Thymus (tissue), 11 donors: ENCODE data around the gene S100A6. TPM values are rescaled to one million over a fixed set of nuclear protein-coding genes. Genes with fewer than 3 reads are reported as not detected.

Source experiments
- DNase-seq, 9 donors: peaks; one replicate each; pipeline ENCODE4 v3.0.0-alpha.2; 2013; ENCODE audit warnings: low spot score in 9 of 9, low read depth in 6 of 9, missing footprints in 1 of 9
- H3K27ac ChIP-seq, 2 donors: one replicate each; pipeline ENCODE4 v1.5.1; 2013; ENCODE audit warnings: control low read depth in 1 of 2, low read depth in 1 of 2, low read length in 1 of 2, mild to moderate bottlenecking in 1 of 2, moderate library complexity in 1 of 2
- H3K27me3 ChIP-seq, 2 donors: one replicate each; pipeline ENCODE4 v1.5.1; 2013; ENCODE audit warnings: low read length in 1 of 2; ENCODE audit not compliant: control insufficient read depth in 2 of 2, insufficient read depth in 1 of 2
- H3K36me3 ChIP-seq, 2 donors: one replicate each; pipeline ENCODE4 v1.5.1; 2013; ENCODE audit warnings: low read length in 1 of 2, mild to moderate bottlenecking in 1 of 2, moderate library complexity in 1 of 2; ENCODE audit not compliant: control insufficient read depth in 2 of 2, insufficient read depth in 2 of 2
- H3K4me1 ChIP-seq, 2 donors: one replicate each; pipeline ENCODE4 v1.5.1; 2013; ENCODE audit warnings: low read length in 2 of 2; ENCODE audit not compliant: control insufficient read depth in 2 of 2, insufficient read depth in 2 of 2
- H3K4me3 ChIP-seq, 2 donors: one replicate each; pipeline ENCODE4 v1.5.1; 2013; ENCODE audit warnings: low read length in 2 of 2, control low read depth in 1 of 2, mild to moderate bottlenecking in 1 of 2
- H3K9me3 ChIP-seq, 2 donors: one replicate each; pipeline ENCODE4 v1.5.1; 2013; ENCODE audit warnings: low read length in 1 of 2, mild to moderate bottlenecking in 1 of 2; ENCODE audit not compliant: control insufficient read depth in 2 of 2, insufficient read depth in 1 of 2
- WGBS: extraction: QIAGEN DNeasy Blood & Tissue Kit; methylation state at CpG from one replicate; pipeline ENCODE4 v1.1.7; 2013; 5-methylcytosine and 5-hydroxymethylcytosine counted together
- polyA plus RNA-seq: library from polyadenylated mRNA; stranded (reverse); fragments of 200-250 nt; gene quantifications from one replicate; pipeline ENCODE4 v1.2.3, GENCODE V29; 2013
- total RNA-seq: library from RNA; stranded (reverse); fragments of 120-200 nt; gene quantifications from one replicate; pipeline ENCODE4 v1.2.4, GENCODE V29; 2013
- donor health status: healthy.

The S100A6 gene
- total and polyA plus RNA-seq, 2 donors: 131 to 654 TPM

DNA sequence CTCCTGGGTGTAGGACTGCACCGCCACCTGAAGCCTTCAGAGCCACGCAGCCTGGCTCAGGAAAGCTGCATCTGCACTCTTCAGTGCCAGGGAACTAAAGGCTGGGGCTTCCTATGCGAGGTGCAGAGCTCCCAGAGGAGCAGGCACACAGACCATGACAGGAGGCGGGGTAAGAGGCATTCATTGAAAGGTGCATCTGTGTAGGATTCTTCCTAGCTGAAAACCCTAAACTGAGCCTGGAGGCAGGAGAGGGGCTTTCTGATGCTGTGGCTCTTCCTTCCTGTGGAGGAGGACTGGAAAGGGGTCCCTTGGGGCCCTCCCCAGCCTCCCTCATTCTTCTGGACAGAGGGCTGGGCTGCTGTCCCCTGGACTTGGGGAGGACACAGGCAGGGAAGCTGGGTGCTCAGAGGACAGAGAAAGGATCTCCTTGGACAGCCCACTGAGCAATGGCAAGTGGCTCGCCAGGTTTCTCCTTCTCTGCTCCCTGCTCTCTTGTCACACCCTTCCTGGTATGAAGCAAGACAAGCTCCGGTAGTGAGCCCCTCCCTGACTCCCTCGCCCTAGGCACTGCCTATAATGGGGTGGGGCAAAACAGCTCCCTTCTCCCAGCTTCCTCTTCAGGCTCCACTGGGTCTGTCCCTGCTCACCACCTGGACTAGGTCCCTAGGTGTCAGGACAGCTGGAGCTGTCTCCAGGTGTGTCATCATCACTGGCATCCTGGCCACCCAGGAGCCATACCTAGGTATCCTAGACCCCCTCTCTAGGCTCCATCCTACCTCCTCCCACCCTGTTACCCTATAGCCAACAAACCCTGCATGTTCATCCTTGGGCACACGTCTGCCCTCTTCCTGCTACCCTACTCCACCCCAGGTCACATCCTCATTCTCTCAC lies 20.0 kb downstream of the S100A6 start:
- 80% methylated on average over 8 of the region's 8 CpGs for WGBS
- no peak for DNase-seq
- peaks cover 0 to 3% of the 10 kb centered on the region in 2 donors for H3K4me1 ChIP-seq
- no peak overlapping the region for H3K4me3 ChIP-seq
- H3K27ac ChIP-seq: no peak overlapping the region
- H3K36me3 ChIP-seq: no peaks in the 10 kb centered on the region
- H3K9me3 ChIP-seq: no peaks in the 10 kb centered on the region
- no peaks in the 10 kb centered on the region for H3K27me3 ChIP-seq

GRCh38 chr1:153513666-153514065 lies 22.1 kb downstream of the S100A6 start:
- Histone ChIP-seq H3K36me3 (no peaks in the 10 kb centered on the region), H3K4me1 (peaks cover 0 to 3% of the 10 kb centered on the region in 2 donors), H3K4me3 (no peak overlapping the region), H3K9me3 (no peaks in the 10 kb centered on the region), H3K27me3 (no peaks in the 10 kb centered on the region), H3K27ac (no peak overlapping the region)
- WGBS: 97% methylated on average over 7 of the region's 7 CpGs
- no peak for DNase-seq

- H3K27ac ChIP-seq: no peak overlapping the region
- WGBS: 84% methylated on average over 3 of the region's 3 CpGs
- H3K4me3 ChIP-seq: no peak overlapping the region
- DNase-seq: no peak
- no peaks in the 10 kb centered on the region for H3K9me3 ChIP-seq
- H3K4me1 ChIP-seq: peaks cover 0 to 3% of the 10 kb centered on the region in 2 donors
- H3K36me3 ChIP-seq: no peaks in the 10 kb centered on the region
- H3K27me3 ChIP-seq: no peaks in the 10 kb centered on the region
Observed at GRCh38 chr1:153513023-153513422, 22.8 kb downstream of the S100A6 start.

GRCh38 chr1:153510984-153511410 lies 24.8 kb downstream of the S100A6 start:
- peaks cover 0 to 3% of the 10 kb centered on the region in 2 donors for H3K4me1 ChIP-seq
- H3K27ac ChIP-seq: no peak overlapping the region
- peak in 5 of 9 donors; percentile 45 to 80 (median 70) for DNase-seq
- no peaks in the 10 kb centered on the region for H3K9me3 ChIP-seq
- no peak overlapping the region for H3K4me3 ChIP-seq
- 5% methylated on average over 7 of the region's 7 CpGs for WGBS
- no peaks in the 10 kb centered on the region for H3K27me3 ChIP-seq
- no peaks in the 10 kb centered on the region for H3K36me3 ChIP-seq

GRCh38 chr1:153509729-153510354 lies 25.9 kb downstream of the S100A6 start:
- Histone ChIP-seq H3K4me3 (no peak overlapping the region), H3K4me1 (peaks cover 0 to 3% of the 10 kb centered on the region in 2 donors), H3K36me3 (no peaks in the 10 kb centered on the region), H3K27ac (no peak overlapping the region), H3K9me3 (no peaks in the 10 kb centered on the region), H3K27me3 (no peaks in the 10 kb centered on the region)
- DNase-seq: peak in 3 of 9 donors; percentile 33 to 61 (median 56)
- 80% methylated on average over 4 of the region's 4 CpGs for WGBS

GRCh38 chr1:153509036-153509435 lies 26.8 kb downstream of the S100A6 start:
- DNase-seq: no peak
- Histone ChIP-seq H3K27ac (no peak overlapping the region), H3K4me1 (peaks cover 0 to 3% of the 10 kb centered on the region in 2 donors), H3K36me3 (no peaks in the 10 kb centered on the region), H3K9me3 (no peaks in the 10 kb centered on the region), H3K4me3 (no peak overlapping the region), H3K27me3 (no peaks in the 10 kb centered on the region)
- WGBS: 94% methylated on average over 3 of the region's 3 CpGs

GRCh38 chr1:153507926-153508583 lies 27.7 kb downstream of the S100A6 start:
- no peak overlapping the region for H3K27ac ChIP-seq
- H3K4me1 ChIP-seq: peaks cover 0 to 3% of the 10 kb centered on the region in 2 donors
- no peak for DNase-seq
- H3K36me3 ChIP-seq: no peaks in the 10 kb centered on the region
- no peaks in the 10 kb centered on the region for H3K27me3 ChIP-seq
- 93% methylated on average over 11 of the region's 11 CpGs for whole genome bisulfite sequencing
- H3K4me3 ChIP-seq: no peak overlapping the region
- H3K9me3 ChIP-seq: no peaks in the 10 kb centered on the region

DNA sequence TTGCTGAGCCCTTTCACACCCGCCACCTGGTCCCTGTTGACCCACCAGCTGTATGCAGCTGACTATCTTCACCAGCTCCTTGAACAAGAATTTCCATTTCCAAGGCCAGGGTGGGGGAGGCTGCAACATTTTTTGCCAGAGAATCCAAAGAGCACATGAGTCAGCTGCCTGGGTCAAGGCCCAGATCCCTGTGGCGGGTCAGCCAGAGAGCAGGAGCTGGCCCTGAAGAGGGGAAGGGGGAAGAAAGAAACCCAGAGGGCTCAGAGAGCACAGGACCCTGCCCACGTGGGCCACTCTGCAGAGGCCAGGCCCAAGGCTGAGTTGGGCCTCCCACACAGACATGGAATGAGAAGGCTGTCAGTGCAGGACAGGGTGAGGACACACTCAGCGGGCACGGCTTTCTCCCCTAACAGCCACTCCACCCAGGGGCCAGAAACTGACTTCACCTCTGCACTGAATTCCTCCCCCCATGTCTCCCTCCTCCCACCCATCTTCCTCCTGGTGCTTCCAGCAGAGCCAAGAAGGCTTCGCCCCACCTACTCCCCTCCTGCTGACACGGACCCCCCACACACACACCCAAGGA lies 28.9 kb downstream of the S100A6 start:
- no peak overlapping the region for H3K27ac ChIP-seq
- WGBS: 87% methylated on average over 7 of the region's 7 CpGs
- DNase-seq: no peak
- H3K27me3 ChIP-seq: no peaks in the 10 kb centered on the region
- H3K36me3 ChIP-seq: no peaks in the 10 kb centered on the region
- no peaks in the 10 kb centered on the region for H3K9me3 ChIP-seq
- H3K4me1 ChIP-seq: peaks cover 0 to 3% of the 10 kb centered on the region in 2 donors
- no peak overlapping the region for H3K4me3 ChIP-seq
